Limb (tissue), 2 donors: ENCODE results near the gene SEZ6.
A peak's percentile ranks its signal among the peaks of the same experiment; 100 is the strongest.

ENCODE experiments used
- DNase-seq, 2 donors: peaks; one replicate each; pipeline ENCODE4 v3.0.0-alpha.2; 2016; ENCODE audit errors: extremely low spot score in 2 of 2

Gene SEZ6

DNA sequence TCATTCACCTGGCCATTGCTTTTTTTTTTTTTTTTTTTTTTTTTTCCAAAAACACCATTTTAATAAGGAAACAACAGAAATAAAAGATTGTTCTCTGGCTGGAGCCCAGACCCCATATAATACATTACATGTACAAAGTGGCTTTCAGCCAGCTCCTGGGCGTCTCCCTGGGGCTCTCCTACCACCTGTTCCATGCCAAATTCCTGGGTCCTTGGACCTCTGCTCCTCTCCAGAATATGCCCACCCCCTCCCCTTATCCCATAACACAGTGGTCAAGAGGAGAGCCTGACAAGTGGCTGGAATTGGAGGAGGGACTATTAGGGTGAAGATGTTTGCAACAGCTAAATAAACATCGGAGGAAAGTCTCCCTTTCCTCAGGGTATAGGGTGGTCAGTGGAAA, 50.9 kb downstream of the SEZ6 start:
- no peak for DNase-seq

DNA sequence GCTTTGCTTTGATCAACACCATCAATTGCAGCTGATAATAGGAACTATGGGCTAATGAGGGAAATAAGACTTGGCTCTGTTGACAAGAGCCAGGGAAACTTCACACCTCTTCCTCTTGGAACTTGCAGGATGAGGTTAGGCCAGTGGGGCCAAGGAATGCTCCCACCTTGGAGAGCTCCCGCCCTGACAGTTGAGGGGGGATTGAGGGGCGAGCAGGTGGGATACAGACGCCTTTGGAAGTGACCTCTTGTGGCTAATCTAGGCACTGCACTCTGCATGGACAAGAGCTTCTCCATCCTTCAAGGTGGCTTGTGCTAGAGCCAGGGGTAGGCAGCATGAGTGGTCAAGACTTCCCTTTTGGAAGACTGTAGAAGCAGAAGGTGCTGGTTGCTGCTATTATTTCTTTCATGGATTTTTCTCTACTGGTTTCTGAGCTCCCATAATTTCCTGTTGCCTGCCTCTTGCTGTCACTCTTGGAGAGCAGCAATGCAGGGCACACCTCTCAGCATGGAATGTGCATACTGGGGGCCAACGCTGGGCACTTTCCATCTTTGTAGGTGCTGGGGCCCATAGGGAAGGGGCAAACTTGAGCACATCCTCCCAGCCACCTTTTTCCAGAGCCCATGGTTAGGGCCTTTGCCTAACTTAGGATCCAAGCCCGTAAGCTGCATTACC, 52.3 kb downstream of the SEZ6 start:
- peak in 1 of 2 donors; percentile 70 for DNase-seq

DNA sequence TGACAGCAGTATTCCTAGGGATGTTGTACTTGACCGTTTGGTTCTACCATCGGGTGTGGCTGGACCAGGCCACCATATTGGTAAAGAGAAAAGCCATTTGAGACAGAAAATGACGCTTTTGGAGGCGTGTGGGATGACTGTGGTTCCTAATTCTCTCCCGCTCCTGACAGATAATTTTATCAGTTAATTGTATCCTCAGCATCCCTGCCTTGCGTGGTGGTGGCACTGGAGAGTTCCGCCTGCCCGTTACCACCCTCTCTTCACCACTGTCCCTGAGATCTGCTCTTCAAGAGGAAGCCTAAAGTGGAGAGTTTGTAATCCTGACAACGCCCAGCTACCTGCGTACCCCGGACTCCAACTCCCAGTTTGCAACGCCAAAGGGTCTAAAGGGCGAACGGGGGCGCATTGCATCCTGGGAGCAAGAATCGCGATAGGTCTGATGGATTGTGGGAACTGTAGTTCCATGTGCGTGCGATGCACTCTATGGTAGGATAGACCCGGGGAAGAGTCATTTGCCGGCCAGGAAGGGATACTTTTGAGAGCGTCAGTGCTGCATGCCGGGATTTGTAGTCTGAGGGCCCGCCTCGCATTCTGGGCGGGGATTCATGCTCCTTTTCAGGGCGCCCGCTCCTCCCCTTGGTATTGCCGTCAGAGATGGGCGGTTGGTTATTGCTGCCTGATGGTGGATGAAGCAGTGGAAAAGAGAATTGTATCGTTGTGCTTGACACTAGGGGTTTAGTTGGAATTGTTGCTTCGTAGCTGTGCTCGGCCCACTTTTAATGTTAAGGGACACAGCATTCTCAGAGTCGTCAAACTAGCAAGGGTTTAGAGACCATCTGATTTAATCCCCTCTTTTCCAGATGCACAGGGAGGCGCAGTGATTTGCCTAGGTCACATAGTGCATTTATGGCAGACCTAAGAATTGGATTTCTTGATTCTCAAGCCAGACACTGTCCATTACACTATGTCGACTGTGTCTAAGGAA, 53.5 kb downstream of the SEZ6 start:
- DNase-seq: peak; percentile 95 to 99

DNA sequence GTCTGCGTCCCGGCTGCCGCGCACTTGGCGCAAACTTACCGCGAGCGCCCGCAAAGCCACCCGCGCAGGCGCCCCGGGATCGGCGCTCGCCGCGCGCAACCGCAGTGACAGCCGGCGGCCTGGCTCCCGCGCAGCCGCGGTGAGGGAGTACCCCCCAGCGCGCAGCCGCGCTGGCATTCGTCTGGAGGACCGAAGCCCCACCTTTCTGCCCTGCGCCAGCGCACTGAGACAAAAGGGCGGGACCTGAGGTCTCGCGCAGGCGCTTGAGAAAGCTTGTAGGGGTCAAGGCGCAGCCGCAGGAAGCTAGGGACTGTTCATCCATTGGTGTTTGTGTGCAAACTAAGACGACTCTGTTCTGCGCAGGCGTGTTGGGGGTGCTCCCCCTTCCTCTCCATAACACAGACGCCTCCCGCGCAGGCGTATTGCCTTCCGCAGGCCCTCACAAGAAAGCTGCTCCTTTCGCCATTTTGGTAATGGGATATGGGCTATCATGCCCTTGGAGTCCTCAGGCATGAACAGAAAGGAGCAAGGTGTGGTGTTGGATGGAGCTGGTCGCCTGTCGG, 54.3 kb downstream of the SEZ6 start, which contains the start of gene PHF12:
Gene PHF12 (minus strand): TSS at position 91 of the 563 bp plus-strand sequence. CDS start 558 bp downstream, outside the sequence.
- peak; percentile 98 to 100 for DNase-seq

DNA sequence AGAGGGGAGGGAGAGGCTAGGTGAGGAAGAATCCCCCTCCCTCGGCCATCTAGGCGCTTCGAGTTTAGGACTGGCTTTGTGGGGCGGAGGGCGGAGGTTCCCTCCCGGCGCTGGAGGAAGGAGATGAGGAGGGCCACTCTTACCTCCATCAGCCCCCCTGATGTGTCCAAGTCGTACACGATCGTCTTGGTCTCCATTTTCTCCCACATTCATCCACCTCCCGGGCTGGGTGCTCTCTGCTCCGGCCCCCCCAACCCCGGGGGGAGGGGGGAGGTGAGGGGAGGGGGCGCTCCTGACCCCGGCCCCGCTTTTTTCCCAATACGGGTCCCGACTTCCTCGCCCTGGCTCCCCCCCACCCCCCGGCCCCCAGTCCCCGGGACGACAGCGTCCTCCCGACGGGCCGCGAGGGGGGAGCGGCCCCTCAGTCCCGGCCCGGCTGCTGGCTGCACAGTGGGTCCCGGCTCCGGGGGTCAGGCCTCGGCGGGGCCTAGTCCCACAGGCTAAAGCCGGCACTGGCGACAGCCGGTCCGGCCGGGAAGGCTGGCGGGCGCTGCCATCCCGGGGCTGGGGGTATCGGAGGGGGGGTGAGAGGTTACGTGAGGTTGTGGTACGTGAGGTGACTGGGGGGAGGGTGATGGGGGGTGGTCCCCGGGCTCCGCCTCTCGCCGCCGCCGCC, 54.9 kb downstream of the SEZ6 start:
- DNase-seq: no peak

DNA sequence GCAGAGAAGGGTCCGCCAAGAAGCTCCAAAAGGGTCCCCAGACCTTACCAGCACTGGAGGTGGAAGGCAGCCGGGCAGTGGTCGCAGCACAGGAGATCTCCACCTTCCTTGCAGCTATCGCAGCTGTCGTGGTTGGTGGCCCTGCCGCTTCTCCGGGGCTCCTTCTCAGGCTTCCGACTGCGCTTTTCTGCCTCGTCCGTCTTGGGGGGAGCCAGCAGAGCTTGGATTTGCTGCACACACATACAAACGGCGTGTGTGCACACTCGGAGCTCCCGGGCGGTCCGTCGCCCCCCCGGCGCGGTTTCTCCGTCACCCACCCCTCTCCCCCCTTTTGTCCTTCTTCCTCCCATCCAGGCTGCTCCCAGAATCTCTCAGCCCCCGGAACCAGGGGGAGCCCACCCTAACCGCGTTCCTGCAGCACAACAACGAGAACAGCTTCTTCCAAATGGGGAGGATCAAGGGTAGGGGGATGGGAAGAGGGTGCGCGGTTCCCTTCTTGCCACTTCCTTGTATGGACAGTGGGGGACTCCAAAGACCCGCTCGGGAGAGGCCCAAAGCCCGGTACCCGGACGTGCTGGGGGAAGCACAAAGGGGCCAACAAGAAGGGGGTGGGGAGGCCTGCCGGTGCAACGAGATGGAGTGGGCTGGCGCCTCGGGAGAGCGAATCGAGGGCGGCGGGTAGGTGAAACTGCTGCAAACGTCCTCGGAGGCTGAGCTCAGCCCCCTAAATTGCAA, 55.6 kb downstream of the SEZ6 start:
- DNase-seq: peak; percentile 30 to 78

DNA sequence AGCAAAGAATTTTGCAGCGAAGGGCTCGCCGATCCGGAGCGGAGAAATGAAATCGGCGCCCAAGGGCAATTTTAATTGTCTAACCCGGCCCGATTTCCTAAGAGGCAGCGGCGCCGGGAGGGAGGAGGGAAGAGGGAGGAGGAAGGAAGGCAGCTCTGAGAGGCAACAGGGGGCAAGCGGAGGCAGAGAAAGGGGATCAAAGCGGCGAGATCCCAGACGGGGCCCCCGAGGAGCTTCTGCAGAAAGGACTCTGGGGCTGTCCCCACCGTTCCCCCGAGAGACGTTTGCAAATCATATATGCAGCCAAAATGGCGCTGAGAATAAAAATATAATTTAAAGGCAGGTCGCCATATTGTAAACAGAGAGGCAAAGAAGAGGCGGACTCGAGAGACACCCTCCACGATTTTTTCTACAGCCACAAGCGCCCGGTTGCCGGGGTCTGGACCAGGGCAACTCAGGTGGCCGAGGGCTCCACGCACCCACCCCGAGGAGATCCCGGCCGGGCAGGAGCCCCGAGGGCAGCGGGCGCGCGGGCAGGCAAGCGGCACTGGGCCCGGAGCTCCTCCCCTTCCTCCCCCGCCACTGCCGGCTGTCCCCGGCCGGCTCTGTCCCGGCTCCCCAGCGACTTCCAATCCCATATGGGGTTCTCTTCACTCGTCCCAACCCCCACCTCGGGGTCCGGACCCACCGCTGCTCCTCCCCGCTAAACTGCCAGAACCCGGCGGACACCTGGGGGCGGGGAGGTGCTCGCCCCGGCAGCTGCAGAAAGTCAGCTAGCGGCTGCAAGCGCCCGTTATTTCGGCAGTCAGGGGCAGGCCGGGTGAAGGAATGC, 56.4 kb downstream of the SEZ6 start:
- peak; percentile 46 to 78 for DNase-seq

DNA sequence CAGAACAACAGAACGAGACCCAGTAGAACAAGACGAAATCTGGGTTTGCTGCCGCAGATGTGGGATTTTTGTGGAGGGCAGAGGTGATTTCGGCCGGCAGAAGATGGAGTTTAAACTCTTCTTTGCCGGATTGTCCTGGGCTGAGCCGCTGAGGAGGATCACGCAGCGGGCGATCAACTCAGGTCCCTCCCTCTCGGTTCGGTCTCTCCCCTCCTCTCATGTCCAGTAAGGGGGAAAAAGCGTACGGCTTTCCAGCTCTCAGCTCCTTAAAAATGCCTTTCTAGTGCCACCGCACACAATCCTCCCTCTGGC, 57.0 kb downstream of the SEZ6 start:
- DNase-seq: no peak

DNA sequence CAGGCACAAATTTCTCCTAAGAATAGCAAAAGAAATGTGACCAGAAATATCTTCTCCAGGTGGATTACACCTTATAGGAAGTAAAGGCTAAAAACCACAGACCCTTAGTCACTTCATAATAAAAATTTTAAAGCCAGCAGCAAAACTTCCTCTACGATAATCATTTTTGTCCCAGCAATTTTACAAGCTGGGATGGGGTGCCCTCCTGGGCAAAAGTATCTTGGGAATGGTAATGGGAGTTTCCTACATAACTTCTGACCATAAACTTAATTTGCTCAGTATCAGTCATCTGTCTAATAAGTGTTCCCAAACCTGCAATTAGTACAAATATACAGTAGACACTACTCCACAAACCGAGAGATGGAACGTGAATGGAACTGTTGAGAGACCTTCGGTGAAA, 57.5 kb downstream of the SEZ6 start:
- DNase-seq: no peak

DNA sequence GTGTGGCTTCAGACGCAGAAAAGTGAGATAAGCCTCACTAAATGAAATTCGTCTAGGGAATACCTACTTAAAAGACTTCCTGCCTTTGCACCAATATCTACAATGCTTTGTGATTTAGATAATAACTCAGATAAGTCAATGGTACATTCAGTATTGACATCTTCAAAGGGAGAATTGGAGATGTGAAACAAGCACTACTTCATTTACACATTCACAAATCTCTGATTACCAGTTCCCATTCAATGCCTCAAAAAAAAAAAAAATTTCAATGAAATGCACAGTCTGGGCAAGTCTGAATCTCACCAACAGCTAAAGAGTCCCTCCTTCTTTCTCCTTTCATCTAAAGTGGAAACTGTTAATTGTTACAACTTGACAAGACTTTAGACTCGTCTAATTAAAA, 58.2 kb downstream of the SEZ6 start:
- no peak for DNase-seq

DNA sequence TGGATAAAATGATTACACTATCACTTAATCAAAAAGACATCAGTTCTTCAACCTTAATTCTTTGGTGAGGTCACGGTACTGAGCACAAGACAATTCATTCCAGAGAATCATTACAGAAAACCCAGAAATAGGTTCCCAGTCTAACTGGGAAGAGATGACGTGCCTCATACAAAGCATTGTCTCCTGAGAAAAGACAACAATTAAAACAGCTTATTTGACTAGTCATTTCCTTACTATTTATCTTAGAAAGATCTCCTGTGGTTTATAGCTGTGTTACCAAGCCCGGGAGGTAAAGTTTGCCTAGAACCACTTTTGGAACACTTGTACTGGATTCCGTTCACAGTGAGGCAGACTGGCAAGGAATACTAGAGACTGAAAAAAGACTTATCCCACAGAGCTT, 59.6 kb downstream of the SEZ6 start:
- DNase-seq: no peak

DNA sequence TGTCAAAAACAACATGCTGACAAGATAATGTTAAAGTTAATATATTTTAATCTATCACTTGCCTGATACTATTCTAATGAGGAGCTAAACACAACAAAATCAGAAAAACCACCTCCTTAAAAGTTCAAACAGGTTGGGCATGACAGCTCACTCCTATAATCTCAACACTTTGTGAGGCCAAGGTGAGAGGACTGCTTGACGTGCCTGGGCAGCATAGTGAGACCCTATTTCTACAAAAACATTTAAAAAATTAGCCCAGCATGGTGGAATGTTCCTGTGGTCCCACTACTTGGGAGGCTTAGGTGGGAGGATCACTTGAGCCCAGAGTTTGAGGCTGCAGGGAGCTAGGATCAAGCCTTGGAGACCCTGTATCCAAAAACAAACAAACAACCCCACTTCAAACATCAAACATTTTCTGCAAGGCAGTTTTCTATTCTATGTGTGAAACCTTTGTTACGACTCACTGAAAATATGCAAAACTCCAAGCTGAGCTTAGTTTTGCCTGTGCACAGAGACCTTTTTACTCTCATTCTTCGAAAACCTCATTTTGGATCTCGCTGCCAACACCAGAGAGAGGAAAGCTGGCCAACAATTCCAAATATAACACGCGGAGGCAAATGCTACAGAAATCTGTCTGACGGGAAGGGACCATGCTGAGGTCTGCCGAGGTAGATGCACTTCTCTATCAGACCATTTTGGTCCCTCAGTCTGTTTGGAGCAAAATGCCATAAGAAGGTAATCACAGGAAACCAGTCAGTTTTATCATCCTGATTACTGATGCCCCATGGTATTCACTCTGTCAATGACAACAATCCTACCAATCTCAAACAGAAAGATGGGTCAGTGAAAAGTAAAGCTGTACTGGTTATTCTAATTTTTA, 60.7 kb downstream of the SEZ6 start:
- no peak for DNase-seq

DNA sequence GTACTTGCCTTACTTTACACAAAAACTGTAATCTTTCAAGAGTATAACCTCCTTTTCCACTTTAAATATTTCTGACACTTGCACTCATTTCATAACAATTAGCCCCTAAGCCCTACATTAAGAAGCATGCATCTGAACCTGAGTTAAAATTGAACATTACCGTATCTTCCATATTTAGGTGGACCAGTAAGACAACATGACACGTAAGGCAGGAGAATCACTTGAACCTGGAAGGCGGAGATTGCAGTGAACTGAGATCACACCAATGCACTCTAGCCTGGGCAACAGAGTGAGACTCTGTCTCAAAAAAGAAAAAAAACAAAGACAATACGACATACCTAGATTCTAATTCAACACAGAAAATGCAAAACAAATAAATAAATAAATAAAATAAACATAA, 61.5 kb downstream of the SEZ6 start:
- no peak for DNase-seq

DNA sequence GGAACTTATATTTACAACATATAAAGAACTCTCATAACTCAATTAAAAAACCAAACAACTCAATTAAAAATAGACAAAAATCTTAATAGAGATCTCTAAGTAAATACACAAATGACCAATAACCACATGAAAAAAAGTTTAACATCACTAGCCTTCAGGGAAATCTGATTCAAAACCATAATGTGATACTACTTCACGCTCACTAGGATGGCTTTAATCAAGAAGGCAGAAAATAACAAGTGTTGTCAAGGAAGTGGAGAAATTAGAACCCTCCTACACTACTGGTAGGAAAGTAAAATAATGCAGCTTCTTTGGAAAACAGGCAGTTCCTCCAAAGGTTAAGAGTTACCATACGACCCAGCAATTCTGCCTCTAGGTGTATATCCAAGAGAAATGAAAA, 62.9 kb downstream of the SEZ6 start:
- DNase-seq: no peak

DNA sequence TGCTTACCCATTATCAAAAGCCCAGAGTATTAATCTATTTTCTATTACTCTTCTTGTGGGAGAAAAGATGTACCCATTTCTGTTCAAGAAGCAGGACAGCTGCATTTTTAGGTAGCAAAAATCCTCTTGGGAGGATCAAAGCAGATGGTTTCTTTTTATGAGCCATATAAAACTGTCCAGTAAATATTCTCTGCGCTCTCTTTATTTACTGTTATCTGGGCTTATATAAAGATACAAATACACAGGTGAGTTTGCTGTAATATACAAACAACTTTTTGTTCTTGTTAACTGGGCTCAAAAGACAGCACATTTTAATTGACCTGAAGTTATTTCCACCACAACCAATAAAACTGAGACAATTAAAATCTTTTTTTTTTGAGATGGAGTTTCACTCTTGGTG, 64.6 kb downstream of the SEZ6 start:
- DNase-seq: no peak

DNA sequence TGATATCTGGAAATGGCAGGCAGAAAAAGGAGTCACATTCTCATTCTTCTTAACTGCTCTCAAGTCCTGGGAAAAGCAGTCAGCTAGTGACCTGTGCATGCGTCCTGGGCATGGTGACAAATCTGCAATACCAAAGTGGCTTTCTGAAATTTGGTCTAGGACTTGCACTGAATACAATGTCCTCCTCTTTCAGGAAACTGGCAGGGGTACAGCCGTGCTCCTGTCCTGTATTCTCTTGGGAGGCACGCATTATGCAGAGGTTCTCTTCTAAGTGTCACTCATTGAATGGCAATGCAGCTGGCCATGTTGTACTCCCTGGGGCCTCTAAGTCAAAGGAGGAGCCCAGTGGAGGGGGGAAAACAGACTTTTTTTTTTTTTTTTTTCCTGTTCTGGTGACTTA, 65.2 kb downstream of the SEZ6 start:
- no peak for DNase-seq

DNA sequence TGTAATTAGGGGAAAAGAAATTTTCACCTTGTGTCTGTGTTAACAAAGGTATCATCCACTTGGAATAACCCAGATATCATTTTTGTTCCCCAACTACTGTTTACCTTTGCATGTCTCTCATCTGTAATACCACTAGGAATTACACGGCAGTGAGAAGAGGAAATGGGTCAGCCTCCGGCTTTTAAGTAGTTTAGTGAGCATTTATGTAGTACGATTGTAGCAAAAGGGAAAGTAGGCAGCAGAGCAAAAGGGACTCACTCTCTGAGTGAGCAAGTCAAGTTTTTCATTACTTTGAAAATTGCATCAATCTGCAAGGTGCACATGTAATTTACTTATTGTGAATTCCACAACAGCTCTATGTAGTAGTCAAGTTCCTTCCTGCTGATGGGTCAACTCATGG, 65.7 kb downstream of the SEZ6 start:
- no peak for DNase-seq

DNA sequence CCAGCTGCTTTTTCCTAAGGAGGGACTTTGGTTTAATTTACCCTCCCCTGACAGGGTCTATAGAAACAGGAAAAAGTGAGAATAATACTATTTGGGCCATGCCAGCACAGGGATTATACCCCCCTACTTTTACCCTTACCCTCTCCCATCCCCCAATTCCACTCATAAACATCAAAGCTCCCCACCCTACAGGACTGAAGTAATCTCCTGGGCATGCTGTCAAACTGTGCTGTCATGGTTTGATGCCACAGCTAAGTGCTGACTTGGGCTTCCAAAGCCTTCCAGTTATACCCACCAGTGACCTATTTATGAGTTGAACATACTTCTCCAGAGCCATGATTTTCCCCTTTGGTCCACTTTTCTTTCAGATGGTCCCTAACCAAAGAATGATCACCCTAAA, 67.3 kb downstream of the SEZ6 start:
- DNase-seq: no peak

DNA sequence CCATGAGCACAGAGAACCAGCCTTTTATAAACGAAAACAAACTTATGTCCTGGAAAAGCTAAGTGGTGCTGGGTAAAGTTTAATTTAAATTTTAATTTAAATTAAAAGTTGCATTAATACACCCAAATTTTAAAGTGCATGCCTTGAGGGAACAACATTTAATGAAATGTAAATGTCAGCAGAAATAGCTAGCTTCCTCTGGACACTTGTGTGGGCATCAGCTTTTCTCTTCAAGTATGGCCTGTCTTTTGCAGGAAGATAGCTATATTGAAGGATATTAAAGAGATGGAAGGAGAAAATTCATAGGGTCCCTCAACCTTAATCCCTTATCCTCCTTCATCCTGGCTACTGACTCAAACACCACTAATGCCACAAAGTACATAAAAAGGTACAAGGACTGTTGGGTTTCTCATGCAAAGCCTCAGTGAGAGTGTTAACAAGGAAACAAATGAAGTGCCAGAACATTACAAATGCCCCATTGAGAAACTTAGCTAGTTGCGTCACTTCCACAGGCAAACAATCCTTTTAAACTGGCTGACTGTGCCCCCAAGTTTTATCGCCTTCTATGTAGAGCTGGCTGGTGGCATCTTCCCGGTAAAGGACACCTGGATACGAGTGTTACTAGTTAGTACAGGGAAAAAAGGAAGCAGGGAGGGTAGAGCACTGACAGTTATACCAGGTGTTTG, 68.6 kb downstream of the SEZ6 start:
- DNase-seq: no peak
